Endothelial cell (in vitro differentiated cells): ENCODE measurements around the gene PDLIM4. TPM values are rescaled to one million over a fixed set of nuclear protein-coding genes. Genes with fewer than 3 reads are reported as not detected.
A peak's percentile ranks its signal among the peaks of the same experiment; 100 is the strongest.

Source experiments
- DNase-seq: peaks from one replicate; pipeline ENCODE4 v3.0.0; 2021; ENCODE audit warnings: low spot score
- H3K27ac Mint-ChIP-seq: one replicate; pipeline ENCODE4 v1.8.0; 2021; ENCODE audit warnings: mixed read lengths, inconsistent platforms; ENCODE audit not compliant: unreplicated experiment
- H3K27me3 Mint-ChIP-seq: one replicate; pipeline ENCODE4 v1.8.0; 2021; ENCODE audit warnings: mild to moderate bottlenecking, moderate library complexity, mixed read lengths, inconsistent platforms; ENCODE audit not compliant: unreplicated experiment
- H3K36me3 Mint-ChIP-seq: one replicate; pipeline ENCODE4 v1.8.0; 2021; ENCODE audit warnings: mild to moderate bottlenecking, low read depth, mixed read lengths, inconsistent platforms; ENCODE audit not compliant: unreplicated experiment
- H3K4me1 Mint-ChIP-seq: one replicate; pipeline ENCODE4 v1.8.0; 2021; ENCODE audit warnings: mild to moderate bottlenecking, mixed read lengths, inconsistent platforms; ENCODE audit not compliant: unreplicated experiment
- H3K4me3 Mint-ChIP-seq: one replicate; pipeline ENCODE4 v1.8.0; 2021; ENCODE audit warnings: mild to moderate bottlenecking, mixed read lengths, inconsistent platforms; ENCODE audit not compliant: unreplicated experiment
- H3K9me3 Mint-ChIP-seq: one replicate; pipeline ENCODE4 v1.8.0; 2021; ENCODE audit warnings: mixed read lengths, inconsistent platforms; ENCODE audit not compliant: unreplicated experiment
- total RNA-seq: library from RNA; stranded (reverse); fragmentation: NEBNext Ultra II Directional; extraction: Animal tissue kit (Norgen Biotek cat#: 25700); gene quantifications from one replicate; pipeline ENCODE4 v1.2.1, GENCODE V29; 2021; ENCODE audit not compliant: unreplicated experiment
- TF ChIP-seq, protein P1 (sequence below): fragments of 200-600 bp; sonication (generic); IDR thresholded peaks from one replicate; pipeline ENCODE4 v1.5.0; 2021; ENCODE audit warnings: antibody characterized with exemption; ENCODE audit not compliant: unreplicated experiment

The PDLIM4 gene
- total RNA-seq, 1 donor from 2014 or later, result 8.5 TPM

DNA sequence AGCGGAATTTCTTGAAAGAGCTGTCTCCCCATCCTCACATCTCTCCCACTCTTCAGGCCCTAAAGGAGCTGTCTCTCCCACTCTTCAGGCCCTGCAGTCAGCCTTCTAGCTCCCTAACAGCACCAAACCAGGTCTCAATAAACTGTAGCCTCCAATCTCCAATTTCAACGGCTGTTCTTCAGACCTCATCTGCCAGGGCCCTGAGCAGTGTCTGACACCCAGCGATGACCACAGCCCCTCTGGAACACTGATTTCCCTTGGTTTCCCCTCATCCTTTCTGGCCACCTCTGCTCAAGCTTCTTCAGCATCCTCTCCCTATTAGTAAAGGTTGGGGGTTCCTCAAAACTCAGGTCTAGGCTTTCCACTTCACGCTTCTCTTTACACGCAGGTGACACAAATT, 28.3 kb upstream of the PDLIM4 start:
- Mint-ChIP-seq H3K36me3 (peaks cover 9% of the 10 kb centered on the region), H3K27ac (no peak overlapping the region), H3K9me3 (no peaks in the 10 kb centered on the region), H3K4me3 (peak overlapping the region; percentile 85), H3K4me1 (peaks cover 30% of the 10 kb centered on the region), H3K27me3 (peaks cover 13% of the 10 kb centered on the region)
- TF ChIP-seq, protein P1, sequence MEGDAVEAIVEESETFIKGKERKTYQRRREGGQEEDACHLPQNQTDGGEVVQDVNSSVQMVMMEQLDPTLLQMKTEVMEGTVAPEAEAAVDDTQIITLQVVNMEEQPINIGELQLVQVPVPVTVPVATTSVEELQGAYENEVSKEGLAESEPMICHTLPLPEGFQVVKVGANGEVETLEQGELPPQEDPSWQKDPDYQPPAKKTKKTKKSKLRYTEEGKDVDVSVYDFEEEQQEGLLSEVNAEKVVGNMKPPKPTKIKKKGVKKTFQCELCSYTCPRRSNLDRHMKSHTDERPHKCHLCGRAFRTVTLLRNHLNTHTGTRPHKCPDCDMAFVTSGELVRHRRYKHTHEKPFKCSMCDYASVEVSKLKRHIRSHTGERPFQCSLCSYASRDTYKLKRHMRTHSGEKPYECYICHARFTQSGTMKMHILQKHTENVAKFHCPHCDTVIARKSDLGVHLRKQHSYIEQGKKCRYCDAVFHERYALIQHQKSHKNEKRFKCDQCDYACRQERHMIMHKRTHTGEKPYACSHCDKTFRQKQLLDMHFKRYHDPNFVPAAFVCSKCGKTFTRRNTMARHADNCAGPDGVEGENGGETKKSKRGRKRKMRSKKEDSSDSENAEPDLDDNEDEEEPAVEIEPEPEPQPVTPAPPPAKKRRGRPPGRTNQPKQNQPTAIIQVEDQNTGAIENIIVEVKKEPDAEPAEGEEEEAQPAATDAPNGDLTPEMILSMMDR, result no peak
- DNase-seq, result no peak

GRCh38 chr5:132230871-132231270, 26.6 kb upstream of the PDLIM4 start:
- Mint-ChIP-seq H3K4me3 (no peak overlapping the region), H3K27ac (no peak overlapping the region), H3K27me3 (peaks cover 13% of the 10 kb centered on the region), H3K4me1 (peaks cover 30% of the 10 kb centered on the region), H3K9me3 (no peaks in the 10 kb centered on the region), H3K36me3 (peaks cover 9% of the 10 kb centered on the region)
- TF ChIP-seq, protein P1, result no peak
- no peak for DNase-seq

- H3K9me3 Mint-ChIP-seq, result no peaks in the 10 kb centered on the region
- peaks cover 27% of the 10 kb centered on the region for H3K4me1 Mint-ChIP-seq
- DNase-seq, result no peak
- no peak overlapping the region for H3K27ac Mint-ChIP-seq
- TF ChIP-seq, protein P1, result no peak
- H3K4me3 Mint-ChIP-seq, result no peak overlapping the region
- peaks cover 14% of the 10 kb centered on the region for H3K27me3 Mint-ChIP-seq
- peaks cover 9% of the 10 kb centered on the region for H3K36me3 Mint-ChIP-seq
Measured at GRCh38 chr5:132232465-132232864, 25.0 kb upstream of the PDLIM4 start.

DNA sequence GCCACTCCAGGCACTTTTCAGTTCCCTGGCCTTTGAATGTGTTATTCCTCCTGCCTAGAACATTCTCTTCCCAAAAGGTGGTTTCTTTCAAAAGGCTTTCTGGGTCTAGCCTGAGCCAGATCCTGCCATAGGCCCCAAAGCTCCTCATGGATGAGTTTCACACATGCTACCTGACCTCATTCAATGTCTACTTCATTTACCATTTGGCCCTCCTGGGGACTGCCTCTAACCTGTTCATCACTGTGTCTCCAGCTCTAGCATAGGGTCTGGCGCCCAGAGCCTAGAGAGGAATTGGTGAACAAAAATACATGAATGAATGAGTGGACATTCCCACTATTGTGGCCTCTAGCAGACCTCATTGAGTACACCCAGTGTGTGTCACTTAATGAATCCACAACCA, 24.4 kb upstream of the PDLIM4 start:
- Mint-ChIP-seq H3K9me3 (no peaks in the 10 kb centered on the region), H3K4me3 (no peak overlapping the region), H3K27ac (no peak overlapping the region), H3K27me3 (peaks cover 16% of the 10 kb centered on the region), H3K36me3 (peaks cover 9% of the 10 kb centered on the region), H3K4me1 (peaks cover 27% of the 10 kb centered on the region)
- DNase-seq, result no peak
- TF ChIP-seq, protein P1, result no peak

DNA sequence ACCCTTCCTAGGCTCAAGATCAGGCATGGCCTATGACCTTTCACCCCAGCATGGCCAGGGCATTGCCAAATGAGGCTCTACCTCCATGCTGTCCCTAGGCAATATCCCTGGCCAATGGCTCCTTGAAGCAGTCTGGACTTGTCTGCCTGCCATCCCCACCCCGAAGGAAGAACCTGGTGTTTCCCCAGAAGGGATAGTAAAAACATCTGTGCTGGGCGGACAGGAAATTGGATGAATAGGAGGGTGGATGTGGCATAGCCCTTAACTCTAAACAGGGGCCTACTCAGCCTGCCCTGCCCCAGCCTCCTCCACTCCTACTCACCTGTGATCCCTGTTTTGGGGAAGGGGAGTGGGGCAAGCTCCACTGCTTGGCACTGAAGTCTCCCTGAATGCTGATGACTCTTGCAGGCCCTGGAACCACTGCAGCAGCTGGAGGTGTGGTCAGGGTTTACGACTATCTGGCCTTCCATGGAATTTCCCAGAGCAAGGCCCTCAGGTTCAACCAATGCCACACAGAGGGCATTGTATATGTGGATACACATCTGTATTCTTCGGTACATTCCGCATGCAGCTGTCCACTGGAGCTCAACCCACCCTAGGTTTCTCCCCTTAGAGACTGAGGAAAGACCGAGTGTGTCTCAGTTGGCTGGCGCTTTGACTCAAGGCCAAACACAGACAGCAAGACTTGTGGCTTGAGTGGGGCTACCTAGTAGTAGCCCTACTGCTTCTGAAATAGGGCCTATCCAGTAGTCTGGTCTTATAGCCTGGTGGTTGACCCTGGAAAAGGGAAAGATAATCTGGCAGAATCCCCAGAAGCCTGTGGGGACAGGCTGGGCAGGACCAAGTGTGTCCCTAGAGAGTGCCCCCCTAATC, 23.4 kb upstream of the PDLIM4 start:
- no peaks in the 10 kb centered on the region for H3K9me3 Mint-ChIP-seq

More for the DNA sequence above, 23.4 kb upstream of the PDLIM4 start:
- Mint-ChIP-seq H3K27ac (no peak overlapping the region), H3K4me3 (no peak overlapping the region), H3K27me3 (peaks cover 14% of the 10 kb centered on the region), H3K4me1 (peaks cover 24% of the 10 kb centered on the region), H3K36me3 (peaks cover 6% of the 10 kb centered on the region)
- DNase-seq, result no peak
- TF ChIP-seq, protein P1, result no peak
